Measurements from ENCODE around the gene MAP7. TPM values are rescaled to one million over a fixed set of nuclear protein-coding genes. Genes with fewer than 3 reads are reported as not detected.

Gene MAP7
- total and polyA plus RNA-seq, 2 donors (not counting 3 experiments of a cell fraction or from before 2014, with no cell fraction given), result 0.07 to 0.42 TPM

- ChIA-PET CTCF (no interaction called here), POLR2A (no interaction called here)
- no TSS peak for BruUV-seq (replicated peaks)
- intact Hi-C loops (cut with micrococcal nuclease), result no loop called here
- H3K27me3 ChIP-seq (ENCODE audit: control insufficient read depth in 2 of 2, insufficient read depth in 2 of 2, low read length in 2 of 2), result peaks cover 1 to 2% of the 10 kb centered on the region in 2 experiments
- dilution Hi-C loops (cut with MboI; ENCODE audit: extremely low pct_ligation_motif_present, low sequenced_read_pairs), result no loop called here
- no peaks in the 10 kb centered on the region for H3K36me3 ChIP-seq (ENCODE audit: control insufficient read depth in 2 of 2, extremely low read depth in 1 of 2, insufficient read depth in 2 of 2, low read length in 2 of 2)
- TF ChIP-seq JUN (IDR thresholded peaks at IDR 0.05; ENCODE audit: borderline replicate concordance, insufficient read depth, insufficient read length, low read depth), result no peak
- no peak for TF ChIP-seq MAX (IDR thresholded peaks at IDR 0.05; ENCODE audit: insufficient read depth, insufficient read length)
- no peak for TF ChIP-seq POLR2AphosphoS5 (IDR thresholded peaks at IDR 0.05; ENCODE audit: insufficient read depth, low read depth, low read length)
- no peak for TF ChIP-seq EZH2 (IDR thresholded peaks at IDR 0.05; ENCODE audit: borderline replicate concordance, low read depth, low read length, severe bottlenecking)
- TF ChIP-seq FOS (IDR thresholded peaks at IDR 0.05; ENCODE audit: borderline replicate concordance, insufficient read depth, low read length), result no peak
- no peak for TF ChIP-seq MYC (IDR thresholded peaks at IDR 0.05; ENCODE audit: low read depth, low read length)
- TF ChIP-seq GATA2 (IDR thresholded peaks at IDR 0.05; ENCODE audit: insufficient read depth, insufficient read length, low read depth, low read length), result no peak
- TF ChIP-seq POLR2A (IDR thresholded peaks at IDR 0.05; ENCODE audit: low read depth, low read length), result no peak
- TF ChIP-seq CTCF (IDR thresholded peaks at IDR 0.05; ENCODE audit: extremely low read depth in 1 of 2, insufficient read depth in 1 of 2, low read depth in 1 of 2, low read length in 2 of 2), result no peak
- no peak for DNase-seq (ENCODE audit: low read depth, low spot score)
- no peak overlapping the region for H3K27ac ChIP-seq (ENCODE audit: insufficient read depth, low read depth, low read length)
- H3K4me1 ChIP-seq (ENCODE audit: control insufficient read depth, extremely low read depth, insufficient read depth, low read length), result no peaks in the 10 kb centered on the region
- no peaks in the 10 kb centered on the region for H3K9me3 ChIP-seq (replicated peaks; ENCODE audit: control insufficient read depth, insufficient read depth, low read length)
- H2AFZ ChIP-seq (ENCODE audit: low read depth, low read length), result no peak overlapping the region
- no peak overlapping the region for H3K4me2 ChIP-seq (ENCODE audit: insufficient read depth, low read length)
- H3K9me1 ChIP-seq (replicated peaks; ENCODE audit: control insufficient read depth, extremely low read depth, insufficient read depth, low read length), result no peaks in the 10 kb centered on the region
- H4K20me1 ChIP-seq (replicated peaks; ENCODE audit: control insufficient read depth, extremely low read depth, insufficient read depth, low read length), result no peaks in the 10 kb centered on the region
- H3K9ac ChIP-seq (replicated peaks; ENCODE audit: extremely low read depth, insufficient read depth, low read length), result no peak overlapping the region
- H3K4me3 ChIP-seq (replicated peaks in 1 of 3; ENCODE audit: insufficient read depth in 1 of 3, low read depth in 1 of 3, low read length in 3 of 3), result no peak overlapping the region
- no peaks in the 10 kb centered on the region for H3K79me2 ChIP-seq (ENCODE audit: control insufficient read depth, insufficient read depth, low read length)
- no peak for FAIRE-seq
Observed at GRCh38 chr6:136439514-136440190, 110.6 kb downstream of the MAP7 start.
